ENCODE results near the gene LY6G5B. TPM values are rescaled to one million over a fixed set of nuclear protein-coding genes. Genes with fewer than 3 reads are reported as not detected.

Gene LY6G5B
- total and polyA plus RNA-seq, 2 donors (not counting 1 experiment from before 2014, with no cell fraction given) = 2.0 to 2.8 TPM

DNA sequence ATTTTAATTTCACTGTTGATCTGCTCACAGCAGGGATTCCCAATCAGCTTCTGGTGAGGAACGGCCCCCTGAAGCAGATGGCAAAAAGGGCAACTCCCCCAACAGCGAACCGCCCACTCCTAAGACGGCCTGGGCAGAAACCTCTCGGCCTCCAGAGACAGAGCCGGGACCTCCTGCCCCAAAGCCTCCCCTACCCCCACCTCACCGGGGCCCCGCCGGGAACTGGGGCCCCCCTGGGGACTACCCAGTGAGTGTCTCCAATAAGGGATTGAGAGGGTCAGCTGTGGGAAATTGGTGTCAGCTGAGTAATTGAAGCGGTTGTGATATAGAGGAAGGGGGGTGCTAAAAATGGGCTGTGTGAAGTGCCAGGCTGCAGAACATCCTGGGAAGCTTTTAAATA, 42.8 kb upstream of the LY6G5B start:
- Histone ChIP-seq H3K27me3 (ENCODE audit: control insufficient read depth, insufficient read depth, low read length) (no peaks in the 10 kb centered on the region), H3K4me1 (ENCODE audit: control insufficient read depth, extremely low read depth, insufficient read depth, low read length) (peaks cover 2% of the 10 kb centered on the region), H3K27ac (ENCODE audit: insufficient read depth, low read length) (no peak overlapping the region), H3K9me3 (ENCODE audit: control insufficient read depth, insufficient read depth, low read depth, low read length) (no peaks in the 10 kb centered on the region), H4K20me1 (ENCODE audit: control insufficient read depth, extremely low read depth, insufficient read depth, low read length) (no peaks in the 10 kb centered on the region), H3K9ac (ENCODE audit: insufficient read depth, low read length) (no peak overlapping the region), H2AFZ (ENCODE audit: low read length) (no peak overlapping the region), H3K79me2 (ENCODE audit: control insufficient read depth, insufficient read depth, low read length) (peaks cover 53% of the 10 kb centered on the region), H3K4me3 (replicated peaks in 1 of 4; ENCODE audit: control extremely low read depth in 1 of 4, insufficient read depth in 1 of 4, low read depth in 3 of 4, low read length in 4 of 4) (no peak overlapping the region), H3K4me2 (ENCODE audit: extremely low read depth, insufficient read depth, low read length) (no peak overlapping the region), H3K36me3 (ENCODE audit: control insufficient read depth, insufficient read depth, low read length) (peaks cover 58% of the 10 kb centered on the region)
- no peak for DNase-seq (ENCODE audit: low read depth in 2 of 2)
- TF ChIP-seq EZH2 (IDR thresholded peaks at IDR 0.05; ENCODE audit: low read length, missing control alignments) = no peak
- TF ChIP-seq, protein P1, sequence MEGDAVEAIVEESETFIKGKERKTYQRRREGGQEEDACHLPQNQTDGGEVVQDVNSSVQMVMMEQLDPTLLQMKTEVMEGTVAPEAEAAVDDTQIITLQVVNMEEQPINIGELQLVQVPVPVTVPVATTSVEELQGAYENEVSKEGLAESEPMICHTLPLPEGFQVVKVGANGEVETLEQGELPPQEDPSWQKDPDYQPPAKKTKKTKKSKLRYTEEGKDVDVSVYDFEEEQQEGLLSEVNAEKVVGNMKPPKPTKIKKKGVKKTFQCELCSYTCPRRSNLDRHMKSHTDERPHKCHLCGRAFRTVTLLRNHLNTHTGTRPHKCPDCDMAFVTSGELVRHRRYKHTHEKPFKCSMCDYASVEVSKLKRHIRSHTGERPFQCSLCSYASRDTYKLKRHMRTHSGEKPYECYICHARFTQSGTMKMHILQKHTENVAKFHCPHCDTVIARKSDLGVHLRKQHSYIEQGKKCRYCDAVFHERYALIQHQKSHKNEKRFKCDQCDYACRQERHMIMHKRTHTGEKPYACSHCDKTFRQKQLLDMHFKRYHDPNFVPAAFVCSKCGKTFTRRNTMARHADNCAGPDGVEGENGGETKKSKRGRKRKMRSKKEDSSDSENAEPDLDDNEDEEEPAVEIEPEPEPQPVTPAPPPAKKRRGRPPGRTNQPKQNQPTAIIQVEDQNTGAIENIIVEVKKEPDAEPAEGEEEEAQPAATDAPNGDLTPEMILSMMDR (conservative IDR thresholded peaks at IDR 0.05 in 1 of 2, IDR thresholded peaks at IDR 0.05 in 1 of 2; ENCODE audit: low read depth in 1 of 2, low read length in 2 of 2) = no peak

DNA sequence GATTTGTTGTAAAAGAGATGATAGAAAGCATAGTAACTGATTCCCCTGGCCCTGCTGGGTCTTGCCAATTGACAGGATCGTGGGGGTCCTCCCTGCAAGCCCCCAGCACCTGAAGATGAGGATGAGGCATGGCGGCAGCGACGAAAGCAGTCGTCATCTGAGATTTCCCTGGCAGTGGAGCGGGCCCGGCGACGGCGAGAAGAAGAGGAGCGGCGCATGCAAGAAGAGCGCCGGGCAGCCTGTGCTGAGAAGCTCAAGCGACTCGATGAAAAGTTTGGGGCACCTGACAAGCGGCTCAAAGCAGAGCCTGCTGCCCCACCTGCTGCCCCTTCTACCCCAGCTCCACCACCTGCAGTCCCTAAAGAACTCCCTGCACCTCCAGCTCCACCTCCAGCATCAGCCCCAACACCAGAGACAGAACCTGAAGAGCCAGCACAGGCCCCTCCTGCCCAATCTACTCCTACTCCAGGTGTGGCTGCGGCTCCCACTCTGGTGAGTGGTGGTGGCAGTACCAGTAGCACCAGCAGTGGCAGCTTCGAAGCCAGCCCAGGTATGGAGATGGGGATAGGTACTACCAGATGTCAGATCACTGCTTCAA, 42.0 kb upstream of the LY6G5B start:
- Histone ChIP-seq H2AFZ (ENCODE audit: low read length) (no peak overlapping the region), H3K4me3 (replicated peaks in 1 of 4; ENCODE audit: control extremely low read depth in 1 of 4, insufficient read depth in 1 of 4, low read depth in 3 of 4, low read length in 4 of 4) (no peak overlapping the region), H4K20me1 (ENCODE audit: control insufficient read depth, extremely low read depth, insufficient read depth, low read length) (no peaks in the 10 kb centered on the region), H3K4me2 (ENCODE audit: extremely low read depth, insufficient read depth, low read length) (no peak overlapping the region), H3K9me3 (ENCODE audit: control insufficient read depth, insufficient read depth, low read depth, low read length) (no peaks in the 10 kb centered on the region), H3K36me3 (ENCODE audit: control insufficient read depth, insufficient read depth, low read length) (peaks cover 63% of the 10 kb centered on the region), H3K27me3 (ENCODE audit: control insufficient read depth, insufficient read depth, low read length) (no peaks in the 10 kb centered on the region), H3K9ac (ENCODE audit: insufficient read depth, low read length) (no peak overlapping the region), H3K27ac (ENCODE audit: insufficient read depth, low read length) (no peak overlapping the region), H3K4me1 (ENCODE audit: control insufficient read depth, extremely low read depth, insufficient read depth, low read length) (no peaks in the 10 kb centered on the region), H3K79me2 (ENCODE audit: control insufficient read depth, insufficient read depth, low read length) (peaks cover 47% of the 10 kb centered on the region)
- DNase-seq (ENCODE audit: low read depth in 2 of 2) = no peak
- TF ChIP-seq EZH2 (IDR thresholded peaks at IDR 0.05; ENCODE audit: low read length, missing control alignments) = no peak
- TF ChIP-seq, protein P1 (conservative IDR thresholded peaks at IDR 0.05 in 1 of 2, IDR thresholded peaks at IDR 0.05 in 1 of 2; ENCODE audit: low read depth in 1 of 2, low read length in 2 of 2) = no peak

DNA sequence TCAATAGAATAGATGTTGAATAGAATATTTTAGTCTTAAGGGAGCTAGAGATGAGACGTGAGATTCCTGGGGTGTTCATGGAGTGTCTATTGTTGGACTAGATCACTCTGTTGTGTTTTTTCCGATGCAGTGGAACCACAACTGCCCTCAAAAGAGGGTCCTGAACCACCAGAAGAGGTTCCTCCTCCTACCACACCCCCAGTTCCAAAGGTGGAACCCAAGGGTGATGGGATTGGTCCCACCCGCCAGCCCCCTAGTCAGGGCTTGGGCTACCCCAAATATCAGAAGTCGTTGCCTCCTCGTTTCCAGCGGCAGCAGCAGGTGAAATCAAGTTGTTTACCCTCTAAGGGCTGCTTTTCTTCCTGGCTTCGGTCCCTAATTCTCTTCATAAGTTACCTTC, 40.8 kb upstream of the LY6G5B start:
- H3K9ac ChIP-seq (ENCODE audit: insufficient read depth, low read length) = no peak overlapping the region
- no peaks in the 10 kb centered on the region for H3K27me3 ChIP-seq (ENCODE audit: control insufficient read depth, insufficient read depth, low read length)
- H2AFZ ChIP-seq (ENCODE audit: low read length) = no peak overlapping the region
- DNase-seq (ENCODE audit: low read depth in 2 of 2) = no peak
- H4K20me1 ChIP-seq (ENCODE audit: control insufficient read depth, extremely low read depth, insufficient read depth, low read length) = no peaks in the 10 kb centered on the region
- H3K9me3 ChIP-seq (ENCODE audit: control insufficient read depth, insufficient read depth, low read depth, low read length) = no peaks in the 10 kb centered on the region
- TF ChIP-seq EZH2 (IDR thresholded peaks at IDR 0.05; ENCODE audit: low read length, missing control alignments) = no peak
- TF ChIP-seq, protein P1 (conservative IDR thresholded peaks at IDR 0.05 in 1 of 2, IDR thresholded peaks at IDR 0.05 in 1 of 2; ENCODE audit: low read depth in 1 of 2, low read length in 2 of 2) = no peak
- H3K36me3 ChIP-seq (ENCODE audit: control insufficient read depth, insufficient read depth, low read length) = peaks cover 64% of the 10 kb centered on the region
- no peak overlapping the region for H3K4me2 ChIP-seq (ENCODE audit: extremely low read depth, insufficient read depth, low read length)
- no peak overlapping the region for H3K4me3 ChIP-seq (replicated peaks in 1 of 4; ENCODE audit: control extremely low read depth in 1 of 4, insufficient read depth in 1 of 4, low read depth in 3 of 4, low read length in 4 of 4)
- H3K27ac ChIP-seq (ENCODE audit: insufficient read depth, low read length) = no peak overlapping the region
- H3K79me2 ChIP-seq (ENCODE audit: control insufficient read depth, insufficient read depth, low read length) = peaks cover 38% of the 10 kb centered on the region
- peaks cover 2% of the 10 kb centered on the region for H3K4me1 ChIP-seq (ENCODE audit: control insufficient read depth, extremely low read depth, insufficient read depth, low read length)
